ENCODE measurements around the gene LAX1.

- TF ChIP-seq CTCF (IDR thresholded peaks at IDR 0.05) (no peak), POLR2A (IDR thresholded peaks at IDR 0.05) (no peak), POLR2AphosphoS5 (IDR thresholded peaks at IDR 0.05) (no peak)
Measured at GRCh38 chr1:203776636-203777035, 11.7 kb downstream of the LAX1 start.
